Measurements from ENCODE around the gene HORMAD2.
"Not testable (repeated sequence)": the region's sequence is repeated elsewhere in the genome, so short reads cannot be mapped to it uniquely, and the experiment has no call there.

HORMAD2 gene

GRCh38 chr22:30188911-30189310 lies 108.6 kb downstream of the HORMAD2 start:
- DNase-seq = no peak

- DNase-seq = no peak
Observed at GRCh38 chr22:30190574-30190973, 110.3 kb downstream of the HORMAD2 start.

- no peak for DNase-seq
Observed at GRCh38 chr22:30191040-30191701, 110.9 kb downstream of the HORMAD2 start.

GRCh38 chr22:30192427-30192826 lies 112.2 kb downstream of the HORMAD2 start:
- no peak for DNase-seq

GRCh38 chr22:30193031-30193775 lies 112.9 kb downstream of the HORMAD2 start:
- no peak for DNase-seq

- DNase-seq = no peak
Observed at GRCh38 chr22:30195245-30196140, 115.2 kb downstream of the HORMAD2 start.

- no peak for DNase-seq
Observed at GRCh38 chr22:30196141-30196879, 116.0 kb downstream of the HORMAD2 start.

GRCh38 chr22:30196880-30197336 lies 116.6 kb downstream of the HORMAD2 start:
- DNase-seq = no peak

GRCh38 chr22:30197389-30197788 lies 117.1 kb downstream of the HORMAD2 start:
- DNase-seq = no peak

- DNase-seq = no peak
Observed at GRCh38 chr22:30198152-30198825, 118.0 kb downstream of the HORMAD2 start.

- no peak for DNase-seq
Observed at GRCh38 chr22:30198921-30199320, 118.7 kb downstream of the HORMAD2 start.

GRCh38 chr22:30200905-30201304 lies 120.6 kb downstream of the HORMAD2 start:
- DNase-seq = not testable (repeated sequence)

GRCh38 chr22:30201945-30202344 lies 121.7 kb downstream of the HORMAD2 start:
- DNase-seq = no peak

- no peak for DNase-seq
Observed at GRCh38 chr22:30202531-30203006, 122.3 kb downstream of the HORMAD2 start.

- DNase-seq = no peak
Observed at GRCh38 chr22:30204015-30204741, 123.9 kb downstream of the HORMAD2 start.

- peak in 12 of 56 donors; percentile 3 to 47 (median 34) for DNase-seq
Observed at GRCh38 chr22:30204742-30205111, 124.5 kb downstream of the HORMAD2 start.

GRCh38 chr22:30205281-30206115 lies 125.2 kb downstream of the HORMAD2 start:
- peak in 4 of 56 donors; percentile 8 to 41 (median 28) for DNase-seq

- peak in 6 of 56 donors; percentile 11 to 60 (median 19) for DNase-seq
Observed at GRCh38 chr22:30206944-30207343, 126.7 kb downstream of the HORMAD2 start.
